K562 (cell line): ENCODE data around the gene KRTAP5-11. TPM values are rescaled to one million over a fixed set of nuclear protein-coding genes. Genes with fewer than 3 reads are reported as not detected.

ENCODE experiments used
- ATAC-seq: fragments of 200-7000 bp; cut with Tn5 transposase; 3 replicates; pipeline ENCODE4 v1.9.1; 2020; ENCODE audit warnings: moderate library complexity
- BruUV-seq: library from RNA; stranded (reverse); fragments of 400-500 nt; replicated peaks from 2 replicates; lab custom pipeline; 2021; lab: Mats Ljungman, UMichigan
- CTCF ChIA-PET: fragments of 300-600 bp; formaldehyde crosslinking; extraction: SDS; loops from one replicate; lab custom pipeline; 2021; ENCODE audit warnings: low intra/inter-chr PET ratio; lab: Yijun Ruan, JAX
- POLR2A ChIA-PET: fragments of 300-600, 350-650 bp; sonication (Branson Sonifier 250); formaldehyde crosslinking; extraction: SDS; loops from one replicate; lab custom pipeline; 2021; ENCODE audit warnings: antibody characterized with exemption, inconsistent platforms; lab: Yijun Ruan, JAX
- DNase-seq, 4 experiments: peaks; one replicate each; pipeline versions ENCODE4 v3.0.0 to v3.0.0-alpha.2; 2011 to 2018; ENCODE audit warnings: low spot score in 3 of 4, mixed read lengths in 3 of 4; ENCODE audit errors: extremely low read depth in 1 of 4
- FAIRE-seq: peaks from 2 replicates; lab custom pipeline; 2011; peaks lifted over from hg19 to GRCh38; lab: Jason Lieb, UNC
- H2AFZ ChIP-seq: 2 replicates; pipeline ENCODE4 v1.6.0; 2011; ENCODE audit warnings: low read depth, low read length, control low read depth, inconsistent platforms
- H3K27ac ChIP-seq: fragments of 200-600 bp; 3 replicates; pipeline ENCODE4 v1.8.0; 2011; ENCODE audit warnings: low read depth, mild to moderate bottlenecking, control low read depth, inconsistent platforms, low read length, moderate library complexity, mixed read lengths; ENCODE audit errors: extremely low read depth
- H3K27me3 ChIP-seq, 2 experiments: fragments of 300-600 bp in 1 of 2; 2 replicates in 1 of 2; 3 replicates in 1 of 2; pipeline versions ENCODE4 v1.6.0 to v1.8.0; 2011; ENCODE audit warnings: inconsistent platforms in 2 of 2, low read length in 2 of 2, mild to moderate bottlenecking in 1 of 2, mixed read lengths in 1 of 2, moderate library complexity in 1 of 2; ENCODE audit not compliant: control insufficient read depth in 2 of 2, insufficient read depth in 2 of 2
- H3K36me3 ChIP-seq: fragments of 300-600 bp; 3 replicates; pipeline ENCODE4 v1.8.0; 2011; ENCODE audit warnings: mild to moderate bottlenecking, low read length, inconsistent platforms; ENCODE audit not compliant: control insufficient read depth, insufficient read depth
- H3K4me1 ChIP-seq, 2 experiments: fragments of 200-600 bp in 1 of 2; replicated peaks in 1 of 2; 2 replicates in 1 of 2; 3 replicates in 1 of 2; pipeline versions ENCODE4 v1.5.1 to v1.8.0; 2011; ENCODE audit warnings: inconsistent platforms in 2 of 2, low read length in 2 of 2, mild to moderate bottlenecking in 1 of 2, mixed read lengths in 1 of 2, moderate library complexity in 1 of 2; ENCODE audit not compliant: control insufficient read depth in 2 of 2, insufficient read depth in 2 of 2
- H3K4me2 ChIP-seq: 2 replicates; pipeline ENCODE4 v1.6.1; 2011; ENCODE audit warnings: low read length, control low read depth, inconsistent platforms, mixed read lengths; ENCODE audit not compliant: insufficient read depth
- H3K4me3 ChIP-seq: fragments of 200-600 bp; sonication (generic), shearing (Covaris generic); 2 replicates; pipeline ENCODE4 v1.5.1; 2016; ENCODE audit warnings: control low read depth, inconsistent platforms
- H3K79me2 ChIP-seq: fragments of 200-600 bp; 3 replicates; pipeline ENCODE4 v1.8.0; 2011; ENCODE audit warnings: low read length, inconsistent platforms; ENCODE audit not compliant: control insufficient read depth, insufficient read depth
- H3K9ac ChIP-seq, 2 experiments: 2 replicates each; pipeline versions ENCODE4 v1.6.0 to v1.6.1; 2011; ENCODE audit warnings: low read depth in 2 of 2, low read length in 2 of 2, control low read depth in 1 of 2, inconsistent platforms in 1 of 2, mild to moderate bottlenecking in 1 of 2, mixed read lengths in 1 of 2; ENCODE audit not compliant: insufficient read depth in 1 of 2
- H3K9me1 ChIP-seq: one replicate; pipeline ENCODE4 v1.6.0; 2011; ENCODE audit warnings: inconsistent platforms, mild to moderate bottlenecking, low read length, moderate library complexity; ENCODE audit not compliant: control insufficient read depth, insufficient read depth
- H3K9me3 ChIP-seq: replicated peaks from 2 replicates; pipeline ENCODE4 v1.5.1; 2011; ENCODE audit warnings: low read depth, low read length, inconsistent platforms; ENCODE audit not compliant: control insufficient read depth, insufficient read depth
- H4K20me1 ChIP-seq: replicated peaks from 2 replicates; pipeline ENCODE4 v1.6.1; 2011; ENCODE audit warnings: low read length, inconsistent platforms, mixed read lengths; ENCODE audit not compliant: control insufficient read depth, insufficient read depth
- MCM5 ChIP-seq: fragments of 450-650 bp; IDR thresholded peaks from 2 replicates; pipeline ENCODE4 v1.6.1; 2016; ENCODE audit warnings: low read depth
- SAFB ChIP-seq: fragments of 200-400 bp; formaldehyde crosslinking; IDR thresholded peaks from 2 replicates; pipeline ENCODE4 v1.6.1; 2017; ENCODE audit warnings: low read depth, low read length, borderline replicate concordance
- WGBS: fragments of 100-300 bp; shearing (Covaris generic); methylation state at CpG from one replicate; pipeline ENCODE4 v1.1.6; 2016; ENCODE audit warnings: low coverage, mixed read lengths; ENCODE audit not compliant: insufficient coverage; ENCODE audit errors: missing lambda C conversion rate; 5-methylcytosine and 5-hydroxymethylcytosine counted together
- in situ Hi-C: fragments of 300-500 bp; cut with MboI; formaldehyde crosslinking; loops from 4 replicates; pipeline ENCODE4 v1.15.0; 2018; ENCODE audit warnings: inconsistent platforms, mixed read lengths
- intact Hi-C: fragments of 100-400 bp; cut with micrococcal nuclease; formaldehyde crosslinking; loops from 2 replicates; pipeline ENCODE4 v1.14.2; 2022
- polyA plus RNA-seq, 8 experiments: library from polyadenylated mRNA; depleted of rRNA in 4 of 8; stranded (reverse) in 5 of 8; unstranded in 3 of 8; fragments of >200 nt; fragmentation: Nextera tagmentation in 2 of 8; fragmentation: Illumina TruSeq in 1 of 8; extraction: Ambion mirVana in 2 of 8; extraction: Trizol in 1 of 8; gene quantifications; 2 replicates each; pipeline versions ENCODE4 v1.2.1 to v1.2.3, GENCODE V29; 2011 to 2014; ENCODE audit warnings: inconsistent platforms in 1 of 8, missing spikeins in 1 of 8
- total RNA-seq, 7 experiments: library from RNA; depleted of rRNA in 6 of 7; stranded (reverse); fragments of >200 nt in 6 of 7; fragmentation: Illumina TruSeq in 2 of 7; extraction: Trizol in 2 of 7; gene quantifications; 2 replicates each; pipeline versions ENCODE4 v1.2.1 to v1.2.3, GENCODE V29; 2011 to 2021; ENCODE audit warnings: low replicate concordance in 1 of 7
- TF ChIP-seq, protein P1 (sequence below): fragments of 450-650 bp; conservative IDR thresholded peaks from 2 replicates; pipeline ENCODE4 v1.6.1; 2016; ENCODE audit warnings: missing genetic modification characterization, low read depth, mild to moderate bottlenecking, missing compliant biosample characterization, moderate library complexity
- TF ChIP-seq, protein P2 (sequence below): fragments of 450-650 bp; IDR thresholded peaks from 2 replicates; pipeline ENCODE4 v1.6.1; 2016; ENCODE audit warnings: mild to moderate bottlenecking, moderate library complexity
- TF ChIP-seq, protein P3 (sequence below), 3 experiments: IDR thresholded peaks in 2 of 3; conservative IDR thresholded peaks in 1 of 3; 2 replicates each; pipeline ENCODE4 v1.5.1; 2011 to 2012; ENCODE audit warnings: low read length in 3 of 3, mild to moderate bottlenecking in 3 of 3, control low read depth in 2 of 3, improper control_type of control experiment in 1 of 3, inconsistent platforms in 1 of 3, low read depth in 1 of 3, mixed read lengths in 1 of 3, moderate library complexity in 1 of 3; ENCODE audit not compliant: insufficient read depth in 2 of 3

KRTAP5-11 gene
- total and polyA plus RNA-seq, 9 of the 15 experiments (the other 6 are each of a cell fraction or from before 2014, with no cell fraction given) = not detected

DNA sequence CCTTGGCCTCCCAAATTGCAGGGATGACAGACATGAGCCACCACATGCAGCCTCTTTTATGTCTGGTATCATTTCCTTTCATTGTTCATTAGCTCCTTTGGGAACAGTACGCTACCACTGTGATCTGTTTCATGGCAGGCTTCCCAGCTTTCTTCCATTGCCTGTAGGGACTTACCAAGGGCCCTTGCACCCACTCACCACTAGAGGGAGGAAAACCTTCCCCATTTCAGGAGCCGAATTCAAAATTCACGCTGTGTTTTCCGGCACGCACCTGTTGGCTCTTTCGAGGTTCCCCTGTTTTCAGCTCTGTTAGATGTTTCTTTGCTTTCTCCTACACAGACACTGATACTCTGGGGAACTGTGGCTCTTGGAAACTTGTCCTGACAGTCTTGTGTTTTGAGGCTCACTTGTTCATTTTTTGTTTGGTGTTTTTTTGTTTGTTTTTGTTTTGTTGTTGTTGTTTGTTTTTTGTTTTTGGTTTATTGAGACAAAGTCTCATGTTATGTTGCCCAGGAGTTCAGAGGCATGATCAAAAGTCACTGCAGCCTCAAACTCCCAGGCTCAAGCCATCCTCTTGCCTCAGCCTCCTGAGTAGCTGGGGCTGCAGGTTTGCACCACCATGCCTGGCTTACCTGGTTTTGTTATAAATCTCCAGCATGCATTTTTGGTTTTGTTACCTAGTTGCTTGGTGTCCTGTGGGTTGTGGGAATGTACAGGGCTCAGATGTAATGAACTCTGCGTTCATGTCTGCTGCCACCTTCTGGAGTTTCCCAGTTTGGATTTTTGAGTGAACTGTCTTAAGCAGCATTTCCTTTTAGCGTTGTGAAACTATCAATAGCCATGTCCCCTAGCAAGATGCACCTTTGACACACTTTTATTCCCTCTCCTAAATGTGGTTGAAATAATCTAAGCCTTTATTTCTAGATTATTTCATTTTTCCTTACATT is 2.3 kb downstream of the KRTAP5-11 start:
- no peaks in the 10 kb centered on the region for H4K20me1 ChIP-seq
- TF ChIP-seq, protein P1, sequence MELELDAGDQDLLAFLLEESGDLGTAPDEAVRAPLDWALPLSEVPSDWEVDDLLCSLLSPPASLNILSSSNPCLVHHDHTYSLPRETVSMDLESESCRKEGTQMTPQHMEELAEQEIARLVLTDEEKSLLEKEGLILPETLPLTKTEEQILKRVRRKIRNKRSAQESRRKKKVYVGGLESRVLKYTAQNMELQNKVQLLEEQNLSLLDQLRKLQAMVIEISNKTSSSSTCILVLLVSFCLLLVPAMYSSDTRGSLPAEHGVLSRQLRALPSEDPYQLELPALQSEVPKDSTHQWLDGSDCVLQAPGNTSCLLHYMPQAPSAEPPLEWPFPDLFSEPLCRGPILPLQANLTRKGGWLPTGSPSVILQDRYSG (tag) = no peak
- TF ChIP-seq, protein P2, sequence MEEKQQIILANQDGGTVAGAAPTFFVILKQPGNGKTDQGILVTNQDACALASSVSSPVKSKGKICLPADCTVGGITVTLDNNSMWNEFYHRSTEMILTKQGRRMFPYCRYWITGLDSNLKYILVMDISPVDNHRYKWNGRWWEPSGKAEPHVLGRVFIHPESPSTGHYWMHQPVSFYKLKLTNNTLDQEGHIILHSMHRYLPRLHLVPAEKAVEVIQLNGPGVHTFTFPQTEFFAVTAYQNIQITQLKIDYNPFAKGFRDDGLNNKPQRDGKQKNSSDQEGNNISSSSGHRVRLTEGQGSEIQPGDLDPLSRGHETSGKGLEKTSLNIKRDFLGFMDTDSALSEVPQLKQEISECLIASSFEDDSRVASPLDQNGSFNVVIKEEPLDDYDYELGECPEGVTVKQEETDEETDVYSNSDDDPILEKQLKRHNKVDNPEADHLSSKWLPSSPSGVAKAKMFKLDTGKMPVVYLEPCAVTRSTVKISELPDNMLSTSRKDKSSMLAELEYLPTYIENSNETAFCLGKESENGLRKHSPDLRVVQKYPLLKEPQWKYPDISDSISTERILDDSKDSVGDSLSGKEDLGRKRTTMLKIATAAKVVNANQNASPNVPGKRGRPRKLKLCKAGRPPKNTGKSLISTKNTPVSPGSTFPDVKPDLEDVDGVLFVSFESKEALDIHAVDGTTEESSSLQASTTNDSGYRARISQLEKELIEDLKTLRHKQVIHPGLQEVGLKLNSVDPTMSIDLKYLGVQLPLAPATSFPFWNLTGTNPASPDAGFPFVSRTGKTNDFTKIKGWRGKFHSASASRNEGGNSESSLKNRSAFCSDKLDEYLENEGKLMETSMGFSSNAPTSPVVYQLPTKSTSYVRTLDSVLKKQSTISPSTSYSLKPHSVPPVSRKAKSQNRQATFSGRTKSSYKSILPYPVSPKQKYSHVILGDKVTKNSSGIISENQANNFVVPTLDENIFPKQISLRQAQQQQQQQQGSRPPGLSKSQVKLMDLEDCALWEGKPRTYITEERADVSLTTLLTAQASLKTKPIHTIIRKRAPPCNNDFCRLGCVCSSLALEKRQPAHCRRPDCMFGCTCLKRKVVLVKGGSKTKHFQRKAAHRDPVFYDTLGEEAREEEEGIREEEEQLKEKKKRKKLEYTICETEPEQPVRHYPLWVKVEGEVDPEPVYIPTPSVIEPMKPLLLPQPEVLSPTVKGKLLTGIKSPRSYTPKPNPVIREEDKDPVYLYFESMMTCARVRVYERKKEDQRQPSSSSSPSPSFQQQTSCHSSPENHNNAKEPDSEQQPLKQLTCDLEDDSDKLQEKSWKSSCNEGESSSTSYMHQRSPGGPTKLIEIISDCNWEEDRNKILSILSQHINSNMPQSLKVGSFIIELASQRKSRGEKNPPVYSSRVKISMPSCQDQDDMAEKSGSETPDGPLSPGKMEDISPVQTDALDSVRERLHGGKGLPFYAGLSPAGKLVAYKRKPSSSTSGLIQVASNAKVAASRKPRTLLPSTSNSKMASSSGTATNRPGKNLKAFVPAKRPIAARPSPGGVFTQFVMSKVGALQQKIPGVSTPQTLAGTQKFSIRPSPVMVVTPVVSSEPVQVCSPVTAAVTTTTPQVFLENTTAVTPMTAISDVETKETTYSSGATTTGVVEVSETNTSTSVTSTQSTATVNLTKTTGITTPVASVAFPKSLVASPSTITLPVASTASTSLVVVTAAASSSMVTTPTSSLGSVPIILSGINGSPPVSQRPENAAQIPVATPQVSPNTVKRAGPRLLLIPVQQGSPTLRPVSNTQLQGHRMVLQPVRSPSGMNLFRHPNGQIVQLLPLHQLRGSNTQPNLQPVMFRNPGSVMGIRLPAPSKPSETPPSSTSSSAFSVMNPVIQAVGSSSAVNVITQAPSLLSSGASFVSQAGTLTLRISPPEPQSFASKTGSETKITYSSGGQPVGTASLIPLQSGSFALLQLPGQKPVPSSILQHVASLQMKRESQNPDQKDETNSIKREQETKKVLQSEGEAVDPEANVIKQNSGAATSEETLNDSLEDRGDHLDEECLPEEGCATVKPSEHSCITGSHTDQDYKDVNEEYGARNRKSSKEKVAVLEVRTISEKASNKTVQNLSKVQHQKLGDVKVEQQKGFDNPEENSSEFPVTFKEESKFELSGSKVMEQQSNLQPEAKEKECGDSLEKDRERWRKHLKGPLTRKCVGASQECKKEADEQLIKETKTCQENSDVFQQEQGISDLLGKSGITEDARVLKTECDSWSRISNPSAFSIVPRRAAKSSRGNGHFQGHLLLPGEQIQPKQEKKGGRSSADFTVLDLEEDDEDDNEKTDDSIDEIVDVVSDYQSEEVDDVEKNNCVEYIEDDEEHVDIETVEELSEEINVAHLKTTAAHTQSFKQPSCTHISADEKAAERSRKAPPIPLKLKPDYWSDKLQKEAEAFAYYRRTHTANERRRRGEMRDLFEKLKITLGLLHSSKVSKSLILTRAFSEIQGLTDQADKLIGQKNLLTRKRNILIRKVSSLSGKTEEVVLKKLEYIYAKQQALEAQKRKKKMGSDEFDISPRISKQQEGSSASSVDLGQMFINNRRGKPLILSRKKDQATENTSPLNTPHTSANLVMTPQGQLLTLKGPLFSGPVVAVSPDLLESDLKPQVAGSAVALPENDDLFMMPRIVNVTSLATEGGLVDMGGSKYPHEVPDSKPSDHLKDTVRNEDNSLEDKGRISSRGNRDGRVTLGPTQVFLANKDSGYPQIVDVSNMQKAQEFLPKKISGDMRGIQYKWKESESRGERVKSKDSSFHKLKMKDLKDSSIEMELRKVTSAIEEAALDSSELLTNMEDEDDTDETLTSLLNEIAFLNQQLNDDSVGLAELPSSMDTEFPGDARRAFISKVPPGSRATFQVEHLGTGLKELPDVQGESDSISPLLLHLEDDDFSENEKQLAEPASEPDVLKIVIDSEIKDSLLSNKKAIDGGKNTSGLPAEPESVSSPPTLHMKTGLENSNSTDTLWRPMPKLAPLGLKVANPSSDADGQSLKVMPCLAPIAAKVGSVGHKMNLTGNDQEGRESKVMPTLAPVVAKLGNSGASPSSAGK = peak; percentile 81
- TF ChIP-seq SAFB (no peak), MCM5 (no peak)
- TF ChIP-seq, protein P3, sequence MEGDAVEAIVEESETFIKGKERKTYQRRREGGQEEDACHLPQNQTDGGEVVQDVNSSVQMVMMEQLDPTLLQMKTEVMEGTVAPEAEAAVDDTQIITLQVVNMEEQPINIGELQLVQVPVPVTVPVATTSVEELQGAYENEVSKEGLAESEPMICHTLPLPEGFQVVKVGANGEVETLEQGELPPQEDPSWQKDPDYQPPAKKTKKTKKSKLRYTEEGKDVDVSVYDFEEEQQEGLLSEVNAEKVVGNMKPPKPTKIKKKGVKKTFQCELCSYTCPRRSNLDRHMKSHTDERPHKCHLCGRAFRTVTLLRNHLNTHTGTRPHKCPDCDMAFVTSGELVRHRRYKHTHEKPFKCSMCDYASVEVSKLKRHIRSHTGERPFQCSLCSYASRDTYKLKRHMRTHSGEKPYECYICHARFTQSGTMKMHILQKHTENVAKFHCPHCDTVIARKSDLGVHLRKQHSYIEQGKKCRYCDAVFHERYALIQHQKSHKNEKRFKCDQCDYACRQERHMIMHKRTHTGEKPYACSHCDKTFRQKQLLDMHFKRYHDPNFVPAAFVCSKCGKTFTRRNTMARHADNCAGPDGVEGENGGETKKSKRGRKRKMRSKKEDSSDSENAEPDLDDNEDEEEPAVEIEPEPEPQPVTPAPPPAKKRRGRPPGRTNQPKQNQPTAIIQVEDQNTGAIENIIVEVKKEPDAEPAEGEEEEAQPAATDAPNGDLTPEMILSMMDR (IDR thresholded peaks at IDR 0.05 in 2 of 3, conservative IDR thresholded peaks at IDR 0.05 in 1 of 3; ENCODE audit: insufficient read depth in 2 of 3, low read depth in 1 of 3, low read length in 3 of 3) = peak; percentile 82 to 85 (median 84)

More for the DNA sequence above, 2.3 kb downstream of the KRTAP5-11 start:
- H3K79me2 ChIP-seq = no peaks in the 10 kb centered on the region
- peaks cover 15 to 44% of the 10 kb centered on the region in 2 experiments for H3K27me3 ChIP-seq
- no peaks in the 10 kb centered on the region for H3K9me1 ChIP-seq
- no peak overlapping the region for H3K9ac ChIP-seq
- H3K4me2 ChIP-seq = no peak overlapping the region
- no peaks in the 10 kb centered on the region for H3K4me1 ChIP-seq
- intact Hi-C loops = no loop called here
- in situ Hi-C loops = loop anchor here (25.0 kb wide), 1 partner anchor 857 kb away; the partner anchor contains the start of gene CLPB
- no TSS peak for BruUV-seq
- H3K36me3 ChIP-seq = no peaks in the 10 kb centered on the region
- no peaks in the 10 kb centered on the region for H3K9me3 ChIP-seq
- H3K4me3 ChIP-seq = no peak overlapping the region
- peak; percentile 62 to 72 (median 71) for DNase-seq
- peak overlapping the region; percentile 52 for H2AFZ ChIP-seq
- peak; percentile 99 for FAIRE-seq
- H3K27ac ChIP-seq = no peak overlapping the region
- ChIA-PET POLR2A (no interaction called here), CTCF (interaction anchor here (0.6 kb wide), 1 partner anchor 983 kb away, joined by 7 read pairs; no protein-coding TSS in a partner anchor)
- peak; percentile 95 for ATAC-seq
- 3% methylated on average over 8 of the region's 8 CpGs for WGBS
